Thyroid gland (tissue), 4 donors: Measurements from ENCODE around the gene AQP2. TPM values are rescaled to one million over a fixed set of nuclear protein-coding genes. Genes with fewer than 3 reads are reported as not detected.

Experiments
- DNase-seq, 2 donors: peaks; one replicate each; pipeline ENCODE4 v3.0.0-alpha.2; 2019
- H3K27ac ChIP-seq, 3 donors: fragments of 200-600 bp; sonication (generic); 1 replicate in 2 of 3; 2 replicates in 1 of 3; pipeline ENCODE4 v1.5.1; 2016 to 2019; ENCODE audit warnings: mild to moderate bottlenecking in 1 of 3, moderate library complexity in 1 of 3
- H3K27me3 ChIP-seq: fragments of 200-600 bp; sonication (generic); one replicate; pipeline ENCODE4 v1.5.1; 2019
- H3K36me3 ChIP-seq, 2 donors: fragments of 200-600 bp; sonication (generic); one replicate each; pipeline ENCODE4 v1.5.1; 2016 to 2019
- H3K4me1 ChIP-seq, 2 donors: fragments of 200-600 bp; sonication (generic); one replicate each; pipeline ENCODE4 v1.5.1; 2017 to 2019
- H3K4me3 ChIP-seq, 3 donors: fragments of 200-600 bp; sonication (generic); replicated peaks in 1 of 3; 1 replicate in 2 of 3; 2 replicates in 1 of 3; pipeline ENCODE4 v1.5.1; 2016; ENCODE audit warnings: mild to moderate bottlenecking in 1 of 3
- H3K9me3 ChIP-seq: fragments of 200-600 bp; sonication (generic); one replicate; pipeline ENCODE4 v1.5.1; 2017
- POLR2A ChIP-seq, 2 donors: fragments of 450-650 bp; IDR thresholded peaks; one replicate each; pipeline ENCODE4 v1.6.1; 2017; ENCODE audit warnings: antibody characterized with exemption in 2 of 2, mild to moderate bottlenecking in 2 of 2, moderate library complexity in 1 of 2
- WGBS, 2 donors: methylation state at CpG; one replicate each; pipeline ENCODE4 v1.1.5; 2017; 5-methylcytosine and 5-hydroxymethylcytosine counted together
- intact Hi-C: fragments of 100-400 bp; cut with DNase I; formaldehyde crosslinking; loops from one replicate; pipeline ENCODE4 v1.15.1; 2023
- total RNA-seq, 4 donors: library from RNA; depleted of rRNA; stranded (reverse); fragments of >200 nt; gene quantifications; one replicate each; pipeline ENCODE4 v1.2.3, GENCODE V29; 2016
- TF ChIP-seq, protein P1 (sequence below), 6 experiments: fragments of 200-600 bp in 3 of 6; fragments of 450-650 bp in 3 of 6; sonication (generic) in 3 of 6; IDR thresholded peaks; one replicate each; pipeline ENCODE4 v1.5.1; 2016 to 2019; ENCODE audit warnings: antibody characterized with exemption in 6 of 6, mild to moderate bottlenecking in 2 of 6, inconsistent platforms in 1 of 6, moderate library complexity in 1 of 6

Gene AQP2
- total RNA-seq, 4 donors from 2014 or later = 0.67 TPM; not detected in 3

GRCh38 chr12:49942512-49942893, 8.0 kb upstream of the AQP2 start:
- TF ChIP-seq POLR2A (IDR thresholded peaks at IDR 0.05) = no peak
- TF ChIP-seq, protein P1, sequence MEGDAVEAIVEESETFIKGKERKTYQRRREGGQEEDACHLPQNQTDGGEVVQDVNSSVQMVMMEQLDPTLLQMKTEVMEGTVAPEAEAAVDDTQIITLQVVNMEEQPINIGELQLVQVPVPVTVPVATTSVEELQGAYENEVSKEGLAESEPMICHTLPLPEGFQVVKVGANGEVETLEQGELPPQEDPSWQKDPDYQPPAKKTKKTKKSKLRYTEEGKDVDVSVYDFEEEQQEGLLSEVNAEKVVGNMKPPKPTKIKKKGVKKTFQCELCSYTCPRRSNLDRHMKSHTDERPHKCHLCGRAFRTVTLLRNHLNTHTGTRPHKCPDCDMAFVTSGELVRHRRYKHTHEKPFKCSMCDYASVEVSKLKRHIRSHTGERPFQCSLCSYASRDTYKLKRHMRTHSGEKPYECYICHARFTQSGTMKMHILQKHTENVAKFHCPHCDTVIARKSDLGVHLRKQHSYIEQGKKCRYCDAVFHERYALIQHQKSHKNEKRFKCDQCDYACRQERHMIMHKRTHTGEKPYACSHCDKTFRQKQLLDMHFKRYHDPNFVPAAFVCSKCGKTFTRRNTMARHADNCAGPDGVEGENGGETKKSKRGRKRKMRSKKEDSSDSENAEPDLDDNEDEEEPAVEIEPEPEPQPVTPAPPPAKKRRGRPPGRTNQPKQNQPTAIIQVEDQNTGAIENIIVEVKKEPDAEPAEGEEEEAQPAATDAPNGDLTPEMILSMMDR (IDR thresholded peaks at IDR 0.05) = no peak
- Histone ChIP-seq H3K4me1 (peaks cover 8 to 25% of the 10 kb centered on the region in 2 donors), H3K27me3 (no peaks in the 10 kb centered on the region), H3K9me3 (no peaks in the 10 kb centered on the region), H3K27ac (peak overlapping the region in 1 of 3 donors; percentile 16), H3K36me3 (no peaks in the 10 kb centered on the region), H3K4me3 (no peak overlapping the region)
- DNase-seq = no peak
- intact Hi-C loops = no loop called here
- WGBS, 2 donors = 79 to 83% methylated on average over 3 of the region's 3 CpGs

DNA sequence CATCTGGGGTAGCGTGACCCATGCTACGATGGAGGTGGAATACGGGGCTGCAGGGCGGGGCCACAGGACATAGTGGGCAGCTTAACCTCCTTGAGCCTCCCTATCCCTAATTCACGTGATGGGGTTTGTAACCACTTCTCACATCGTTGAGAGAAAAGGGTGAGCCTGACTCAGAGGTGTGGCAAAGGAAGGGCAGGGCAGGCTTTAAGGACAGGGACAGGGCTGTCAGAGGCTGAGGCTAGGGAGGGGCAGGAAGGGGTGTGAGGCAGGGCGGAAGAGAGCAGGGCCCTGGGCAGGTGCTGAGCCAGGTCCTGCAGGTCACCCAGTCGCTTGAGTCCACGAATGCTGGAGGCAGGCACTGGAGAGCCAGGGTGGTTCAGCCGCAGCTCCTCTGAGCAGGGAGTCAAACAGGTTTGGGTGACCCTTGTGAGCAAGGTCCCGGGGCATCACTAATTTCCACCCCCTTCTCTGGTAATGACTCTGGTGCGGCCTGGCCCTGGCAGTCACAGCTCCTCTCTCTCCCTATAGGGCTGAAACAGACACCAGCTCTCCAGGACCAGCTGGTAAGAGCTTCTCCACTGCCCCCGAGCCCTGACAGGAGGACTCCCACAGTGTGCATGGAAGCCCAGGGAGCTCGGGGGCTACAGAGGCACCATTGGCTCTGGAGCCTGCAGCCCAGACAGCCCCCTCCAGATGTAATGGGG, 7.5 kb upstream of the AQP2 start:
- Histone ChIP-seq H3K4me1 (peaks cover 8 to 25% of the 10 kb centered on the region in 2 donors), H3K9me3 (no peaks in the 10 kb centered on the region), H3K27me3 (no peaks in the 10 kb centered on the region), H3K4me3 (no peak overlapping the region), H3K36me3 (no peaks in the 10 kb centered on the region), H3K27ac (peak overlapping the region in 1 of 3 donors; percentile 16)
- 42 to 56% methylated on average over 10 to 13 of the region's 14 CpGs for WGBS, 2 donors
- intact Hi-C loops = no loop called here
- no peak for TF ChIP-seq POLR2A (IDR thresholded peaks at IDR 0.05)
- TF ChIP-seq, protein P1 (IDR thresholded peaks at IDR 0.05) = no peak
- DNase-seq = peak; percentile 57 to 58

DNA sequence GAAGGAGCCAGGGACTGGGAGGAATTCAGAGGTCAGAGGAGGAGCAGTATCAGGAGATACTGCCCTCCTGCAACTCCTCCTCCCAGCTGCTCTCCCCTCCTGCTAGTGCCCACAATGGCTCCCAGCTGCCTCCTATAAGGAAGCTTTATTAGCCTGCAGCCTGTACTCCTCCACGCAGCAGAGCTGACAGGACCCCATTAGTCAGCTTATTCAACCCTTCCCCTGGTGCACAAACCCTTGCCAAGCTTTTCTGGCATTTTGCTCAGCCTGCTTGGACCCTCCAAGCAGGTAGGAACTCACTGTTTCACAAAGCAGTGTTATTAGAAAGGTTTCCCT, 6.9 kb upstream of the AQP2 start:
- Histone ChIP-seq H3K27me3 (no peaks in the 10 kb centered on the region), H3K9me3 (no peaks in the 10 kb centered on the region), H3K36me3 (no peaks in the 10 kb centered on the region), H3K27ac (no peak overlapping the region), H3K4me3 (no peak overlapping the region), H3K4me1 (peaks cover 8 to 25% of the 10 kb centered on the region in 2 donors)
- TF ChIP-seq, protein P1 (IDR thresholded peaks at IDR 0.05) = no peak
- TF ChIP-seq POLR2A (IDR thresholded peaks at IDR 0.05) = no peak
- intact Hi-C loops = no loop called here
- 88 to 94% methylated on average over 1 of the region's 1 CpG for WGBS, 2 donors
- no peak for DNase-seq

- no peak for DNase-seq
- TF ChIP-seq POLR2A (IDR thresholded peaks at IDR 0.05) = no peak
- TF ChIP-seq, protein P1 (IDR thresholded peaks at IDR 0.05) = no peak
- whole genome bisulfite sequencing, 2 donors = 94 to 97% methylated on average over 5 of the region's 5 CpGs
These were observed 6.5 kb upstream of the AQP2 start for GRCh38 chr12:49944046-49944445.

GRCh38 chr12:49944718-49945117, 5.8 kb upstream of the AQP2 start:
- Histone ChIP-seq H3K9me3 (no peaks in the 10 kb centered on the region), H3K4me3 (no peak overlapping the region), H3K27me3 (no peaks in the 10 kb centered on the region), H3K36me3 (no peaks in the 10 kb centered on the region), H3K27ac (no peak overlapping the region), H3K4me1 (peaks cover 8 to 25% of the 10 kb centered on the region in 2 donors)
- WGBS, 2 donors = 95 to 100% methylated on average over 3 of the region's 3 CpGs
- intact Hi-C loops = no loop called here
- TF ChIP-seq, protein P1 (IDR thresholded peaks at IDR 0.05) = no peak
- no peak for TF ChIP-seq POLR2A (IDR thresholded peaks at IDR 0.05)
- no peak for DNase-seq

More at GRCh38 chr12:49944046-49944445, 6.5 kb upstream of the AQP2 start:
- Histone ChIP-seq H3K4me3 (no peak overlapping the region), H3K27me3 (no peaks in the 10 kb centered on the region), H3K4me1 (peaks cover 8 to 25% of the 10 kb centered on the region in 2 donors), H3K27ac (no peak overlapping the region), H3K9me3 (no peaks in the 10 kb centered on the region), H3K36me3 (no peaks in the 10 kb centered on the region)
- intact Hi-C loops = no loop called here
